ENCODE results near the gene TM4SF18. TPM values are rescaled to one million over a fixed set of nuclear protein-coding genes. Genes with fewer than 3 reads are reported as not detected.

The TM4SF18 gene
- total RNA-seq, 1 experiment from 2014 or later, result not detected

DNA sequence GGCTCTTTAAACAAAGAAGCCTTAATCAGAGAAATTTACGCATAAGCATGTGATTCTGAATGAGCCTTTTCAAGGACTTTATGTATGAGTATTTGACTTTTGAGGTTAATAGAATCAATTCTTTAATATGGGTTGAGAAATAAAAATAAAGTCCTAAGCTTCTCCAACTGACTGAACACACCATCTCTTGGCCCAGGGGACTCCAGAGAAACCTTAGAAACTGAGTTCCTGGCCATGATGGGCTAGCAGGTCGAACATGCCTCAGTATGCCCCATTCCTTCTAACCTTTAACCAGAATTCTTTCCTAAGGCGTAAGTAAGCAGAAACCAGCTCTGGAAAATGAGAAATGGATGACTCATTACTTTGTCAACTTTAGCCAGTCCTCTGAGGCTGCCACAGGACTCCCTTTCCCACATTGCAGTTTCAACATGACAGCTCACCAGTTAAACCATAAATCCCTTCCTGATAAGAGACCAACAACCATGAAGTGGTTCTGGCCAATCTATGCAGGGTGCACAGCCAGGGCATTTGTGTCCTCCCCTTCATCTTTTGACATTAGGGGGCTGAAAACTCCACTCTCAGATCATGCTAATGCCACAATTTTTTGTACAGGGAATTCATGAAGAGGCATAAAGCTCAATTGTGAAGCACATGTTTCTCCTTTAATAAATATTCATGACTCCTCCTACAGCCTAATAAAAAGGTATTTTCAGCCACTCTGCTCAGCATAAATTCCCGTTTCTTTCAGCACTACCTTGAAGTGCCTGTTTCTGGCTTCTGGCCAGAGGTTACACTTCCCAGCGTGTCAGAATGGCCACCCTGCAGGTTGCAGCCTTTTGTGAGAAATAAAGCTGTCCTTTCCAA is 33.3 kb downstream of the TM4SF18 start:
- Mint-ChIP-seq H3K36me3 (ENCODE audit: insufficient read depth, unreplicated experiment) (no peaks in the 10 kb centered on the region), H3K4me1 (ENCODE audit: insufficient read depth, unreplicated experiment) (peaks cover 21% of the 10 kb centered on the region), H3K4me3 (ENCODE audit: unreplicated experiment) (peak overlapping the region; percentile 30), H3K9me3 (ENCODE audit: unreplicated experiment) (no peaks in the 10 kb centered on the region), H3K27me3 (ENCODE audit: insufficient read depth, unreplicated experiment) (no peaks in the 10 kb centered on the region), H3K27ac (ENCODE audit: low read depth, unreplicated experiment) (peak overlapping the region; percentile 90)
- TF ChIP-seq, protein P1, sequence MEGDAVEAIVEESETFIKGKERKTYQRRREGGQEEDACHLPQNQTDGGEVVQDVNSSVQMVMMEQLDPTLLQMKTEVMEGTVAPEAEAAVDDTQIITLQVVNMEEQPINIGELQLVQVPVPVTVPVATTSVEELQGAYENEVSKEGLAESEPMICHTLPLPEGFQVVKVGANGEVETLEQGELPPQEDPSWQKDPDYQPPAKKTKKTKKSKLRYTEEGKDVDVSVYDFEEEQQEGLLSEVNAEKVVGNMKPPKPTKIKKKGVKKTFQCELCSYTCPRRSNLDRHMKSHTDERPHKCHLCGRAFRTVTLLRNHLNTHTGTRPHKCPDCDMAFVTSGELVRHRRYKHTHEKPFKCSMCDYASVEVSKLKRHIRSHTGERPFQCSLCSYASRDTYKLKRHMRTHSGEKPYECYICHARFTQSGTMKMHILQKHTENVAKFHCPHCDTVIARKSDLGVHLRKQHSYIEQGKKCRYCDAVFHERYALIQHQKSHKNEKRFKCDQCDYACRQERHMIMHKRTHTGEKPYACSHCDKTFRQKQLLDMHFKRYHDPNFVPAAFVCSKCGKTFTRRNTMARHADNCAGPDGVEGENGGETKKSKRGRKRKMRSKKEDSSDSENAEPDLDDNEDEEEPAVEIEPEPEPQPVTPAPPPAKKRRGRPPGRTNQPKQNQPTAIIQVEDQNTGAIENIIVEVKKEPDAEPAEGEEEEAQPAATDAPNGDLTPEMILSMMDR (IDR thresholded peaks at IDR 0.05; ENCODE audit: unreplicated experiment), result no peak
- CTCF ChIA-PET, result interaction anchor here (0.6 to 2.5 kb wide), 7 partner anchors 11 to 174 kb away, joined by 3 to 8 read pairs (median 4); partner anchors contain the start of gene TM4SF4
- no TSS peak for BruUV-seq (replicated peaks)
- POLR2A ChIA-PET, result interaction anchor here (0.6 to 4.0 kb wide), 16 partner anchors 9 to 1110 kb away, joined by 3 to 32 read pairs (median 5); partner anchors contain the start of gene TM4SF1
- peak; percentile 97 for DNase-seq (ENCODE audit: unreplicated experiment)
- intact Hi-C loops (cut with micrococcal nuclease), result loop anchor here (2.0 to 5.0 kb wide), 2 partner anchors 41 to 87 kb away; no protein-coding TSS in a partner anchor

DNA sequence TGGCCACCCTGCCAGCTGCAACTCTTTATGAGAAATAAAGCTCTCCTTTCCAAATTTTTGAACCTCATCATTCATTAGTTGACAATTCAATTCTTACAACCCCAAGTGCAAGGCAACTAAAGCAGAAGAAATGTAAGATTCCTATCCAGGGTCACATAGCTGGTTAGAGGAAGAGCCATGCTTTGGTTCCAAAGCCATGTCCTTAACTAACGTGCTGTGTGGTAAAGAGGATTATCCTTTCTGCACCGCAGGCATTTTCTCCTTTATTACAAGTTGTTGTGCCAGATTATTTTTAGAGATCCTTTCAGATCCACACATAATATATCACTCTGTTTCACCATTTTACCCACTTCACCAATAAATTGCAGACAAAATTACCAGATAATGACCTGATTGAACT is 36.5 kb downstream of the TM4SF18 start:
- Mint-ChIP-seq H3K36me3 (ENCODE audit: insufficient read depth, unreplicated experiment) (no peaks in the 10 kb centered on the region), H3K27ac (ENCODE audit: low read depth, unreplicated experiment) (no peak overlapping the region), H3K4me3 (ENCODE audit: unreplicated experiment) (no peak overlapping the region), H3K4me1 (ENCODE audit: insufficient read depth, unreplicated experiment) (peaks cover 21% of the 10 kb centered on the region), H3K27me3 (ENCODE audit: insufficient read depth, unreplicated experiment) (no peaks in the 10 kb centered on the region), H3K9me3 (ENCODE audit: unreplicated experiment) (no peaks in the 10 kb centered on the region)
- POLR2A ChIA-PET, result interaction anchor here (1.5 to 4.0 kb wide), 5 partner anchors 14 to 167 kb away, joined by 4 to 32 read pairs (median 8); partner anchors contain the start of gene TM4SF18
- intact Hi-C loops (cut with micrococcal nuclease), result no loop called here
- TF ChIP-seq, protein P1 (IDR thresholded peaks at IDR 0.05; ENCODE audit: unreplicated experiment), result no peak
- CTCF ChIA-PET, result interaction anchor here (0.6 to 4.1 kb wide), 7 partner anchors 12 to 184 kb away, joined by 3 to 17 read pairs (median 4); no protein-coding TSS in a partner anchor
- DNase-seq (ENCODE audit: unreplicated experiment), result no peak
- no TSS peak for BruUV-seq (replicated peaks)

DNA sequence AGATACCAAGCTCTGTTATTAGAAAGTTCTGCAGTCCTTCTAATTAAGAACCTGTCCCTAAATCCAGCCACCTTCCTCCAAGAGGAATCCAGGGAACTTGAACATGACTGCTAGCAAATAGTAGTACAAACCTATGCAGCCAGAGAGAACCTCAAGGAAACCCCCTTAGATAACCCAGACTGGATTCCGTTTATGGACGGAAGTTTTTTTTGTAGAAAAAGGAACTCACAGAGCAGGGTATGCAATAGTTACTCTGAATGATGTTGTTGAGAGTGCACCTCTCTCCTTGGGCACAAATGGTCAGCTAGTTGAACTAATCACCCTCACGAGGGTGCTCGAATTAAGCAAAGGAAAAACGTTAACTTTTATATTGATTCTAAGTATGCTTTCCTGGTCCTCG is 40.8 kb downstream of the TM4SF18 start:
- no peaks in the 10 kb centered on the region for H3K36me3 Mint-ChIP-seq (ENCODE audit: insufficient read depth, unreplicated experiment)
- POLR2A ChIA-PET, result no interaction called here
- BruUV-seq (replicated peaks), result no TSS peak
- H3K4me1 Mint-ChIP-seq (ENCODE audit: insufficient read depth, unreplicated experiment), result no peaks in the 10 kb centered on the region
- H3K4me3 Mint-ChIP-seq (ENCODE audit: unreplicated experiment), result no peak overlapping the region
- TF ChIP-seq, protein P1 (IDR thresholded peaks at IDR 0.05; ENCODE audit: unreplicated experiment), result no peak
- H3K27ac Mint-ChIP-seq (ENCODE audit: low read depth, unreplicated experiment), result no peak overlapping the region
- intact Hi-C loops (cut with micrococcal nuclease), result no loop called here
- DNase-seq (ENCODE audit: unreplicated experiment), result no peak
- H3K9me3 Mint-ChIP-seq (ENCODE audit: unreplicated experiment), result no peaks in the 10 kb centered on the region
- CTCF ChIA-PET, result interaction anchor here (0.5 to 2.4 kb wide), 6 partner anchors 18 to 1273 kb away, joined by 3 to 7 read pairs (median 3); partner anchors contain the start of genes HPS3 and TM4SF18
- H3K27me3 Mint-ChIP-seq (ENCODE audit: insufficient read depth, unreplicated experiment), result no peaks in the 10 kb centered on the region

DNA sequence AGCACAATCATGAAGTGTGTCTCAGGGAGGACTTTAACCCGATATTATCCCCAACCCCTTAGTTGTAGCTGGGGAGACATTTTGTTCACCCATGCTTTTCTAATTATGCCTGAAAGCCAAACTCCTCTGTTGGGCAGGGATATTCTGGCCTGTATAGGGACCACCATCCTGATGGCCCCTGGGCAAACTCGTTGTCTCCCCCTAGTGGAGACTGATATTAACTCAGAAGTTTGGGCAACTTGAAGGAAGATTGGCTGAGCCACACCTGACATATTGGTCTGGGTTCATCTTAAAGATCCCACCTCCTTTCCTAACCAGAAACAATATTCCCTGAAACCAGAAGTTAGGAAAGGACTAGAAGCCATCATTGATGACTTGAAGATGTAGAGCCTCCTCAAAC is 42.3 kb downstream of the TM4SF18 start:
- Mint-ChIP-seq H3K27me3 (ENCODE audit: insufficient read depth, unreplicated experiment) (no peaks in the 10 kb centered on the region), H3K4me1 (ENCODE audit: insufficient read depth, unreplicated experiment) (peaks cover 6% of the 10 kb centered on the region), H3K27ac (ENCODE audit: low read depth, unreplicated experiment) (no peak overlapping the region), H3K4me3 (ENCODE audit: unreplicated experiment) (no peak overlapping the region), H3K9me3 (ENCODE audit: unreplicated experiment) (no peaks in the 10 kb centered on the region), H3K36me3 (ENCODE audit: insufficient read depth, unreplicated experiment) (no peaks in the 10 kb centered on the region)
- TF ChIP-seq, protein P1 (IDR thresholded peaks at IDR 0.05; ENCODE audit: unreplicated experiment), result peak; percentile 54
- intact Hi-C loops (cut with micrococcal nuclease), result no loop called here
- BruUV-seq (replicated peaks), result no TSS peak
- DNase-seq (ENCODE audit: unreplicated experiment), result peak; percentile 40
- POLR2A ChIA-PET, result no interaction called here
- CTCF ChIA-PET, result interaction anchor here (0.6 to 2.4 kb wide), 7 partner anchors 19 to 1375 kb away, joined by 3 to 7 read pairs (median 4); partner anchors contain the start of genes HPS3 and TM4SF18

Data from MCF 10A (cell line).